IPS-18a (cell line): Measurements from ENCODE around the gene TP53TG3D.
"Not testable (repeated sequence)": the region's sequence is repeated elsewhere in the genome, so short reads cannot be mapped to it uniquely, and the experiment has no call there.

Experiments
- H3K27ac ChIP-seq: one replicate; pipeline ENCODE4 v1.5.1; 2013; ENCODE audit warnings: low read length
- H3K27me3 ChIP-seq: one replicate; pipeline ENCODE4 v1.6.1; 2013; ENCODE audit warnings: mild to moderate bottlenecking, low read length; ENCODE audit not compliant: control insufficient read depth, insufficient read depth
- H3K36me3 ChIP-seq: one replicate; pipeline ENCODE4 v1.6.1; 2013; ENCODE audit warnings: low read depth, low read length; ENCODE audit not compliant: control insufficient read depth
- H3K4me1 ChIP-seq: one replicate; pipeline ENCODE4 v1.6.1; 2013; ENCODE audit warnings: low read depth, low read length; ENCODE audit not compliant: control insufficient read depth
- H3K4me3 ChIP-seq: one replicate; pipeline ENCODE4 v1.5.1; 2013; ENCODE audit warnings: low read length
- H3K9ac ChIP-seq: one replicate; pipeline ENCODE4 v1.6.1; 2013; ENCODE audit warnings: mild to moderate bottlenecking, low read length, moderate library complexity
- H3K9me3 ChIP-seq: one replicate; pipeline ENCODE4 v1.6.1; 2013; ENCODE audit warnings: low read depth, low read length; ENCODE audit not compliant: control insufficient read depth

Gene TP53TG3D, protein sequence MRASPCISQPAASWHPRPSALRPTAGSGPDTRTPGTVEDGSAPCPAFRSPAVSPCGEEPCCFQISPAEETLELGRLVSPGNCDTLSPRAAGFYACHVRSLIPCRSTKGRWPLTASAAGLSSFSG

GRCh38 chr16:32252986-32253385 is at the start of gene TP53TG3D:
Gene TP53TG3D (plus strand): TSS chr16:32253286. CDS start chr16:32253354, 68 bp downstream.
- not testable (repeated sequence) for H3K36me3 ChIP-seq, H3K4me1 ChIP-seq, H3K27me3 ChIP-seq, H3K4me3 ChIP-seq, H3K9ac ChIP-seq, H3K27ac ChIP-seq, H3K9me3 ChIP-seq

GRCh38 chr16:32253507-32253906 is 421 bp downstream of the TP53TG3D start:
- H3K4me1 ChIP-seq, H3K27ac ChIP-seq, H3K4me3 ChIP-seq, H3K27me3 ChIP-seq, H3K9me3 ChIP-seq, H3K9ac ChIP-seq, H3K36me3 ChIP-seq: not testable (repeated sequence)

GRCh38 chr16:32261526-32261925 is 8.4 kb downstream of the TP53TG3D start:
- H3K36me3 ChIP-seq, H3K9me3 ChIP-seq, H3K4me3 ChIP-seq, H3K27ac ChIP-seq, H3K9ac ChIP-seq, H3K27me3 ChIP-seq, H3K4me1 ChIP-seq: not testable (repeated sequence)

DNA sequence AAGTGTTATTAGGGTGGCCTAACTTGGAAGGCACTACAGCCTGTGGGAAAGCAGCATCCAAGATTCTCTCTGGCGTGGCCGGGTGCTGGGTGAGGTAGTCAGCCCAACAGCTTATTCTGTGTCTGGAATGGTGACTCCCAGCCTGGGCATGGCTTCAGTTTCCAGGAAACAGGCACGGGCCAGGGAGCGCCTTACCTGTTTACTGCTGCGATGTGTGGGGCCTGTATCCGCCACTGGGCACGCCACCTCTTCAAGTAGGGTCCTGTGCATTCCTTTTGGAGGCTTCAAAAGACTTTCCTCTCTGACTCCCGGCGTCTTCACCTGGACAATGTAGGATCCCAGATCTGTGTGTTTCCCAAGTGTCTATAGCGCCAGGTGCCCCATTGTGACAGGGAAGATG is 10.5 kb downstream of the TP53TG3D start:
- not testable (repeated sequence) for H3K4me1 ChIP-seq, H3K27me3 ChIP-seq, H3K4me3 ChIP-seq, H3K9ac ChIP-seq, H3K9me3 ChIP-seq, H3K27ac ChIP-seq, H3K36me3 ChIP-seq

DNA sequence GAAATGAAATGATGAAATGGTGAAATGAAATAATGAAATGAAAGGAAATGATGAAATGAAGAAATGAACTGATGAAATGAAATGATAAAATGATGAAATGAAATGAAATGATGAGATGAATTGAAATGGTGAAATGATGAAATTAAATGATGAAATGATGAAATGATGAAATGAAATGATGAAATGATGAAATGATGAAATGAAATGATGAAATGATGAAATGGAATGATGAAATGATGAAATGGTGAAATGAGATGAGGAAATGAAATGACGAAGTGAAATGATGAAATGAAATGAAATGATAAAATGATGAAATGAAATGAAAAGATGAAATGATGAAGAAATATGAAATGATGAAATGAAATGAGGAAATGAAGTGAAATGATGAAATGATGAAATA is 28.8 kb downstream of the TP53TG3D start:
- not testable (repeated sequence) for H3K4me1 ChIP-seq, H3K9ac ChIP-seq, H3K4me3 ChIP-seq, H3K27ac ChIP-seq, H3K27me3 ChIP-seq, H3K36me3 ChIP-seq, H3K9me3 ChIP-seq

- H3K9me3 ChIP-seq, H3K27ac ChIP-seq, H3K4me3 ChIP-seq, H3K36me3 ChIP-seq, H3K27me3 ChIP-seq, H3K9ac ChIP-seq, H3K4me1 ChIP-seq: not testable (repeated sequence)
Observed at GRCh38 chr16:32283024-32283423, 29.9 kb downstream of the TP53TG3D start.

GRCh38 chr16:32283917-32284495 is 30.9 kb downstream of the TP53TG3D start:
- not testable (repeated sequence) for H3K9ac ChIP-seq, H3K4me1 ChIP-seq, H3K27ac ChIP-seq

GRCh38 chr16:32284800-32285796 is 32.0 kb downstream of the TP53TG3D start:
- H3K27me3 ChIP-seq, H3K4me3 ChIP-seq, H3K4me1 ChIP-seq, H3K9me3 ChIP-seq, H3K36me3 ChIP-seq, H3K9ac ChIP-seq, H3K27ac ChIP-seq: not testable (repeated sequence)

More at GRCh38 chr16:32283917-32284495, 30.9 kb downstream of the TP53TG3D start:
- H3K9me3 ChIP-seq, H3K27me3 ChIP-seq, H3K36me3 ChIP-seq, H3K4me3 ChIP-seq: not testable (repeated sequence)

DNA sequence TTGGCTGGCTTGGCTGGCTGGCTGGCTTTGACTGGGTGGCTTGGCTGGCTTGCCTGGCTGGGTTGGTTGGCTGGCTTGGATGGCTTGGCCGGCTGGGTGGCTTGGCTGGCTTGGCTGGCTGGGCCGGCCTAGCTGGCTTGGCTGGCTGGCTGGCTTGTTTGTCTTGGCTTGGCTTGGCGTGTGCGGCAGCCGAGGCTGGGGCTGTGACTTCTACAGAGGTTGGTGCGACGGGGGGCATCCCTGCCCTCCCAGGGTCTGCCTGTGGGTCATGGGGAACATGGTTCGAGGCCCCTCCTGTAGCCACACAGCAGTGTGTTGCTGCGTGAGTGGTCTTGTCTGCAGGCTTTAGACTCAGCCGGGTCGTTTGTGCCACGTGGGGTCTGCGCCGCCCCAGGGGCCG is 33.1 kb downstream of the TP53TG3D start:
- H3K36me3 ChIP-seq, H3K9ac ChIP-seq, H3K27me3 ChIP-seq, H3K27ac ChIP-seq, H3K4me3 ChIP-seq, H3K4me1 ChIP-seq, H3K9me3 ChIP-seq: not testable (repeated sequence)

DNA sequence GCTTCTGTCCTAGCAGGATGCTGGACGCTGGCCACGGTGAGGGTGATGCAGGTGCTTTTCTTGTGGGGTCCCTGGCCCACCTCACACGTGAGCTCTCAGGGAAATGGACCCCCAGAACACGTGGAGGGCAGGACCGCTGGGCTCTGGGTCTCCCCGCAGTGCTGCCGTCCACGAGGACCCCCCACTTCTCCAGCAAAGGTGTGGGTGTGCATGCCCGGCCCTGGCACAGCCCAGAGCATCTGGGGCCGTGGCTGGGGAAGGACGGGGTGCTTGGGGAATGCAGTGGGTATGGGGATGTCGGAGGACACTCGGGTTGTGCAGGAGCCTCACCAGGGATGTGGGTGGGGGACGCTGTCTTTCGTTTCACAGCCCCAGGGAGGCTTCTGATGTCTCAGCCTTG is 34.7 kb downstream of the TP53TG3D start:
- not testable (repeated sequence) for H3K4me1 ChIP-seq, H3K9me3 ChIP-seq, H3K27ac ChIP-seq, H3K4me3 ChIP-seq, H3K36me3 ChIP-seq, H3K9ac ChIP-seq, H3K27me3 ChIP-seq

DNA sequence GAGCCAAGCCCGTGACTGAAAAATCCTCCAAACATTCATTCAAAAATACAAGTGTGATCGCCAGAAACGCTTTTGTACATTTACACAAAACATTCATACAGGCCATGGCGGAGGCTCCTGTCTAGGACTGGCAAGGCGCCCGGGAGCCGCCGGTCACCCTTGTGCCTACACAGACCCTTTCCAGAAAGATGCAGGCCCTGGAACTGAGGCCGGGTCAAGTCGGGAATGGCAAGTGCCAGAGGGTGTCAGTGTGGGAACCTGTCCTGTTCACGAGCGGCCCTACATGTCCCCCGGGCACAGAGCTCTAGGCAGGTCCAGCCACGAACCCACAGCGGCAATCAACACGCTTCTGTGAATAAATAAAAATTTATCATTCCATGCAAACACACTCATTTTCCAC is 36.1 kb downstream of the TP53TG3D start:
- not testable (repeated sequence) for H3K9ac ChIP-seq, H3K4me3 ChIP-seq, H3K27me3 ChIP-seq, H3K36me3 ChIP-seq, H3K9me3 ChIP-seq, H3K4me1 ChIP-seq, H3K27ac ChIP-seq

DNA sequence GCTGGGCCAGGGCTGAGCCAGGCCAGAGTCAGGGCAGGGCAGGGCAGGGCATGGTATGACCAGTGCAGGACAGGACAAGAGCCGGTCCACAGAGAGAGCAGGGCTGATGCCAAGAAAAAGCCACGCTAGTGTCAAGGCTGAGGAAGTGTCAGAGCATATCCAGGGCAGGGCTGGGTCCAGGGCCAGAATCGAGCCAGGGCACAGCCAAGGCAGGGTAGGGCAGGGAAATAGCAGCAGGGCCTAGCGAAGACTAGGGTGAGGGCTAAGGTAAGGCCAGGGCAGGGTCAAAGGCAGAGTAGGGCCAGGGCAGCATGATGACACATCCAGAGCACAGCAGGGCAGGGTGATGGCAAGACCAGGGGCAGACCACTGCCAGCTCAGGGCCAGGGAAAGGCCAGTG is 49.7 kb downstream of the TP53TG3D start:
- not testable (repeated sequence) for H3K4me1 ChIP-seq, H3K9me3 ChIP-seq, H3K27me3 ChIP-seq, H3K27ac ChIP-seq, H3K4me3 ChIP-seq, H3K9ac ChIP-seq, H3K36me3 ChIP-seq
